OCI-LY1 (cell line): ENCODE data around the gene SH3RF3.

ENCODE experiments used
- EZH2 ChIP-seq: fragments of 200-600 bp; sonication (generic), shearing (Covaris generic); IDR thresholded peaks from 2 replicates; pipeline ENCODE4 v1.8.0; 2017; ENCODE audit warnings: borderline replicate concordance, mixed run types, mild to moderate bottlenecking, antibody characterized with exemption, low read length, moderate library complexity, mixed read lengths
- TF ChIP-seq, protein P1 (sequence below): fragments of 200-600 bp; sonication (generic), shearing (Covaris generic); IDR thresholded peaks from 2 replicates; pipeline ENCODE4 v1.5.1; 2017; ENCODE audit warnings: mild to moderate bottlenecking, antibody characterized with exemption, low read length, moderate library complexity, mixed read lengths

DNA sequence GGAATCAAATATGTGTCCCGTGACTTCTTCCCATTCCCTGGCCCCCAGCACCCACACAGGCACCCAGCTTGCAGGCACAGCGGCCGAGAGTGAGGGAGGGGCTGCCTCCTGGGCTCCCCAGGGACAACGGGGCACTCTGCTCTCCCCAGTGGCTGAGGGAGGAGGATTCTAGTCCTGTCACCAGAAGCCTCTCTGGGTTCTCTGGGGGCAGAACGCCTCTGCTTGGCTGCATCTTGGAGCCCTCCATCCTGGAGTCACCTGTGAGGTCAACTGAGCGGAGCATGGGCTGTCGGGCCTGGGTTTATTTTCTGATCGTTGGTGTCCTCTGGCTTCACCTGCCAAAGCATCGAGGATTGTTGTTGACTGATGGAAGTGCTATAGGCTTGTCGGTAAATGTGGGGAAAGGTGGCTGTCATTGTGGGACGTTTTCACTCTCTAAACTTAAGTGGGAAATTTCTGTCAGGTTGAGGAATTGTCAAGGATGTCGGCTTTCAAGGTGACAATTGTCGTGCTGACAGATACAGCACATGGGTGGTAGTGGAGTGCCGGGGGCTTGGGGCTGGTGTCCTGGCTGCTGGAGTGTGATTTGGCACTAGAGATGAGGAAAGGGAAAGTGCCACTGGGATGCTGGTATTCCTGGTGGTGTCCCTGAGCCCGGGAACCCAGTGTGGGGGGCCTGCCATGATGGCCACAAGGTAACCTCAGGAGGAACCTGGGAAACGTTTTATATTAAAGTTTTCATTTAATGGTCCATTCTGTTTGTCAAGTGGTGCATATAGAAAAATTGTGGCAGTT, 13.6 kb downstream of the SH3RF3 start:
- TF ChIP-seq, protein P1, sequence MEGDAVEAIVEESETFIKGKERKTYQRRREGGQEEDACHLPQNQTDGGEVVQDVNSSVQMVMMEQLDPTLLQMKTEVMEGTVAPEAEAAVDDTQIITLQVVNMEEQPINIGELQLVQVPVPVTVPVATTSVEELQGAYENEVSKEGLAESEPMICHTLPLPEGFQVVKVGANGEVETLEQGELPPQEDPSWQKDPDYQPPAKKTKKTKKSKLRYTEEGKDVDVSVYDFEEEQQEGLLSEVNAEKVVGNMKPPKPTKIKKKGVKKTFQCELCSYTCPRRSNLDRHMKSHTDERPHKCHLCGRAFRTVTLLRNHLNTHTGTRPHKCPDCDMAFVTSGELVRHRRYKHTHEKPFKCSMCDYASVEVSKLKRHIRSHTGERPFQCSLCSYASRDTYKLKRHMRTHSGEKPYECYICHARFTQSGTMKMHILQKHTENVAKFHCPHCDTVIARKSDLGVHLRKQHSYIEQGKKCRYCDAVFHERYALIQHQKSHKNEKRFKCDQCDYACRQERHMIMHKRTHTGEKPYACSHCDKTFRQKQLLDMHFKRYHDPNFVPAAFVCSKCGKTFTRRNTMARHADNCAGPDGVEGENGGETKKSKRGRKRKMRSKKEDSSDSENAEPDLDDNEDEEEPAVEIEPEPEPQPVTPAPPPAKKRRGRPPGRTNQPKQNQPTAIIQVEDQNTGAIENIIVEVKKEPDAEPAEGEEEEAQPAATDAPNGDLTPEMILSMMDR: no peak
- TF ChIP-seq EZH2: no peak
